ENCODE measurements around the gene KBTBD8. TPM values are rescaled to one million over a fixed set of nuclear protein-coding genes. Genes with fewer than 3 reads are reported as not detected.
A peak's percentile ranks its signal among the peaks of the same experiment; 100 is the strongest.

The KBTBD8 gene
- total and polyA plus RNA-seq, 2 of the 13 experiments (the other 11 are each of a cell fraction or from before 2014, with no cell fraction given): 1.1 to 7.6 TPM

DNA sequence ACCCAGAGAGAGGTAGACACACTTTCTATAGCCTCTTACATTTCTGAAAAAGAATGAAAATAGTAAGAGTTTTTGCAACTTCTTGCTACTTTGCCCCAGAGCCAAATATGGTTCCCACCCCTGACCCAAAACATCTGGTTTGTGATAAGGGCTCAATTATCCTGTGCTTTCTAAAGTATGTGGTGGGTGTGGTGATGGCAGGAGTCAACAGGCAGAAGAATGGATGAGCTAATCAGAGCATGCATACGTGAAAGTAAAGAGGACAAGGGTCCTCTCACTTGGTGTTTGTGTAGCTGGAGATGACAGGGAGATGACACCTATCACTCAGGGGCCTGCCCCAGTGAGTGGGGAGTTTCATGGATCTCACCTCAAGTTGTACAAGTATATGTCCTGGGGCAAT lies 19.1 kb downstream of the KBTBD8 start (continued):
- TF ChIP-seq YEATS2 (CRISPR knock-in tag; IDR thresholded peaks at IDR 0.05; ENCODE audit: borderline replicate concordance) (no peak), SOX6 (IDR thresholded peaks at IDR 0.05) (no peak), SOX6 (CRISPR knock-in tag; IDR thresholded peaks at IDR 0.05) (peak; percentile 42; the same call in 1 of the 2 replicates), ZNF207 (IDR thresholded peaks at IDR 0.05; ENCODE audit: borderline replicate concordance) (no peak), ZNF296 (CRISPR knock-in tag; conservative IDR thresholded peaks at IDR 0.05) (no peak), CSRNP1 (CRISPR knock-in tag; IDR thresholded peaks at IDR 0.05) (no peak), TEAD2 (CRISPR knock-in tag; IDR thresholded peaks at IDR 0.05) (no peak), PAWR (CRISPR knock-in tag; IDR thresholded peaks at IDR 0.05; ENCODE audit: borderline replicate concordance) (no peak), HNRNPK (IDR thresholded peaks at IDR 0.05; ENCODE audit: low read depth, low read length, poor library complexity, severe bottlenecking) (no peak)

- no peak for FAIRE-seq
- WGBS (ENCODE audit: low lambda C conversion rate): 6% methylated on average over 12 of the region's 12 CpGs
- in situ Hi-C loops (cut with HindIII; ENCODE audit: extremely low pct_ligation_motif_present, low pct_unique_long_range_greater_than_20kb) (no loop called here), intact Hi-C loops (cut with micrococcal nuclease; ENCODE audit: unreplicated experiment) (no loop called here)
- DNase-seq (ENCODE audit: low spot score): no peak
- Histone ChIP-seq H3K27ac (ENCODE audit: extremely low read length, insufficient read depth, low read length) (no peak overlapping the region), H3K9ac (ENCODE audit: insufficient read depth, low read depth, low read length) (no peak overlapping the region), H3K4me2 (ENCODE audit: low read depth, low read length) (peak overlapping the region; percentile 55), H3K36me3 (replicated peaks in 1 of 2; ENCODE audit: control insufficient read depth in 1 of 2, insufficient read depth in 2 of 2, low read length in 2 of 2) (no peaks in the 10 kb centered on the region), H3K79me2 (ENCODE audit: insufficient read depth, low read length) (no peaks in the 10 kb centered on the region), H3K4me1 (ENCODE audit: insufficient read depth, low read length) (peaks cover 21% of the 10 kb centered on the region), H2AFZ (ENCODE audit: low read length) (no peak overlapping the region), H3K27me3 (ENCODE audit: control insufficient read depth in 1 of 2, insufficient read depth in 2 of 2, low read length in 2 of 2) (peaks cover 1 to 11% of the 10 kb centered on the region in 2 experiments; a peak in 4 of 5 replicates), H4K20me1 (ENCODE audit: insufficient read depth, low read length) (no peaks in the 10 kb centered on the region), H3K4me3 (replicated peaks in 1 of 3; ENCODE audit: insufficient read depth in 1 of 3, low read depth in 2 of 3, low read length in 3 of 3) (peak overlapping the region in 1 of 3 experiments; percentile 23; a peak in 2 of 6 replicates), H3K9me3 (ENCODE audit: low read length) (no peaks in the 10 kb centered on the region)
- peak; percentile 54; the same call in 1 of the 3 replicates for ATAC-seq
- ChIA-PET CTCF (ENCODE audit: low intra/inter-chr PET ratio, low total read pairs) (no interaction called here), POLR2A (no interaction called here)
- no TSS peak for BruUV-seq (replicated peaks)
- TF ChIP-seq PPARG (CRISPR knock-in tag; conservative IDR thresholded peaks at IDR 0.05) (0 out of 2 replicates have a peak, but pooled peaks have one; percentile 24), CC2D1A (CRISPR knock-in tag; IDR thresholded peaks at IDR 0.05) (no peak)
Measured at GRCh38 chr3:67018105-67018788, 20.1 kb downstream of the KBTBD8 start.

Measured in HepG2 (cell line).